ENCODE measurements around the gene PSMD11. TPM values are rescaled to one million over a fixed set of nuclear protein-coding genes. Genes with fewer than 3 reads are reported as not detected.
"Not testable (repeated sequence)": the region's sequence is repeated elsewhere in the genome, so short reads cannot be mapped to it uniquely, and the experiment has no call there.

The PSMD11 gene
- 71.6 and 73.5 TPM in 2 replicates for polyA plus RNA-seq (2011; rRNA removed)
- polyA minus RNA-seq (2011; rRNA and poly(A)+ RNA removed): 42.8 and 59.3 TPM in 2 replicates

DNA sequence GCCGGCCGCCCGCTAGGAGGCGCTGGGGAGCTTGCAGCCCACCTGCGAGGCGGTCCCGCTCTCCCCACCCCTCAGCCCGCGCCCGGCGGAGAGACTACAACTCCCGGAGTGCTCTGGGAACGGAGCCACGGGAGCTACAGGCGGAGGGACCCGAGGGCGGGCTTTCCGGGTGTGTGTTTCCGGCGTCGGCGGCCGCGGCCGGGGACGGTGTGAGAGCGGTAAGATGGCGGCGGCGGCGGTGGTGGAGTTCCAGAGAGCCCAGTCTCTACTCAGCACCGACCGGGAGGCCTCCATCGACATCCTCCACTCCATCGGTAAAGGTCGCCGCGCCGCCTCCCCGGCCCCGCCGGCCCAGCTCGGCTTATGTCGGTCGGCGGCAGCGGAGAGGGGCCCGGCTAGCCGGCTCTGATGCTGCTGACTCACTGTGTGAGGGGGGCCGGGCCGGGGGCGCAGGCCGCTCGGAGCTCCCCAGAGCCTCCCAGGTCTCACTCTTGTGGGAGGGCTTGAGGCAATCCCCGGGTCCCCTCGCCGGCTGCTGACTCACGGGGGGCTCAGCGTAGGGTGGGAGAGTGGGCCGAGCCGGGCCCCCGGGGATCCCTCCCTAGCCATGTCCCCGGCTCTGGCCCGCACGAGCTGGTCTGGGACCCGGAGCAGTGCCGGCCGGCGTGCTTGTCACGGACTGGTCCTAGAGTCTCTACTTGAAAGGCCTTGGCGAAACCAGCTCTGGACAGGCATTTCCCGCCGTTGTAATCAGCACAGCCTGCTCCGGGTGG, at the start of gene PSMD11:
Gene PSMD11 (plus strand): TSS at position 210 of the 773 bp plus-strand sequence. CDS start 14 bp downstream, at position 224.
- Histone ChIP-seq H3K36me3 (ENCODE audit: control insufficient read depth, insufficient read depth, low read length) (peaks cover 3% of the 10 kb centered on the region), H3K27me3 (ENCODE audit: control insufficient read depth, insufficient read depth, low read length) (no peaks in the 10 kb centered on the region), H3K4me3 (ENCODE audit: low read depth, low read length) (peak within 1 kb of the TSS; percentile 97)
- CTCF ChIA-PET: interaction anchor here (0.5 to 4.3 kb wide), 24 partner anchors 8 to 508 kb away, joined by 3 to 43 read pairs (median 4); no protein-coding TSS in a partner anchor
- TF ChIP-seq, protein P1, sequence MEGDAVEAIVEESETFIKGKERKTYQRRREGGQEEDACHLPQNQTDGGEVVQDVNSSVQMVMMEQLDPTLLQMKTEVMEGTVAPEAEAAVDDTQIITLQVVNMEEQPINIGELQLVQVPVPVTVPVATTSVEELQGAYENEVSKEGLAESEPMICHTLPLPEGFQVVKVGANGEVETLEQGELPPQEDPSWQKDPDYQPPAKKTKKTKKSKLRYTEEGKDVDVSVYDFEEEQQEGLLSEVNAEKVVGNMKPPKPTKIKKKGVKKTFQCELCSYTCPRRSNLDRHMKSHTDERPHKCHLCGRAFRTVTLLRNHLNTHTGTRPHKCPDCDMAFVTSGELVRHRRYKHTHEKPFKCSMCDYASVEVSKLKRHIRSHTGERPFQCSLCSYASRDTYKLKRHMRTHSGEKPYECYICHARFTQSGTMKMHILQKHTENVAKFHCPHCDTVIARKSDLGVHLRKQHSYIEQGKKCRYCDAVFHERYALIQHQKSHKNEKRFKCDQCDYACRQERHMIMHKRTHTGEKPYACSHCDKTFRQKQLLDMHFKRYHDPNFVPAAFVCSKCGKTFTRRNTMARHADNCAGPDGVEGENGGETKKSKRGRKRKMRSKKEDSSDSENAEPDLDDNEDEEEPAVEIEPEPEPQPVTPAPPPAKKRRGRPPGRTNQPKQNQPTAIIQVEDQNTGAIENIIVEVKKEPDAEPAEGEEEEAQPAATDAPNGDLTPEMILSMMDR (IDR thresholded peaks at IDR 0.05; ENCODE audit: insufficient read depth, low read depth, low read length): peak; percentile 98
- DNase-seq (ENCODE audit: low read depth): peak; percentile 70
- POLR2A ChIA-PET: no interaction called here

DNA sequence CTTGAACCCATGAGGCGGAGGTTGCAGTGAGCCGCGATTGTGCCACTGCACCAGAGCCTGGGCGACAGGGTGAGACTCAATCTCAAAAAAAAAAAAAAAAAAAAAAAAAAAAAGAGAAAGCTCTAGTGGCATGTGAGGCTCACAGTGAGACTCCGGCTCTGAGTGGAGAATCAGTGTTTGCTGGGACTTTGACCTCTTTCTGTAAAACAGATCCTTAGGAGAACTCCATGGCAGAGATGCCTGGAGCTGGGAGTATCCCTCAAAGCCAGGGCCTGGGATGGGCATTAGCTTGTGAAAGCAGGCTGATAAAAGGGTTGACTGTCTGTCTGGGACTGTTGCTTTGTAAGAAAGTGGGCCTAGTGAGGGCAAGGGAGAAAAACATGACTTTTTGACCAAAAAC, 48.0 kb upstream of the PSMD11 start:
- H3K27me3 ChIP-seq (ENCODE audit: control insufficient read depth, insufficient read depth, low read length): no peaks in the 10 kb centered on the region
- DNase-seq (ENCODE audit: low read depth): no peak
- ChIA-PET POLR2A (no interaction called here), CTCF (no interaction called here)
- H3K36me3 ChIP-seq (ENCODE audit: control insufficient read depth, insufficient read depth, low read length): no peaks in the 10 kb centered on the region
- no peak overlapping the region for H3K4me3 ChIP-seq (ENCODE audit: low read depth, low read length)
- TF ChIP-seq, protein P1 (IDR thresholded peaks at IDR 0.05; ENCODE audit: insufficient read depth, low read depth, low read length): no peak

DNA sequence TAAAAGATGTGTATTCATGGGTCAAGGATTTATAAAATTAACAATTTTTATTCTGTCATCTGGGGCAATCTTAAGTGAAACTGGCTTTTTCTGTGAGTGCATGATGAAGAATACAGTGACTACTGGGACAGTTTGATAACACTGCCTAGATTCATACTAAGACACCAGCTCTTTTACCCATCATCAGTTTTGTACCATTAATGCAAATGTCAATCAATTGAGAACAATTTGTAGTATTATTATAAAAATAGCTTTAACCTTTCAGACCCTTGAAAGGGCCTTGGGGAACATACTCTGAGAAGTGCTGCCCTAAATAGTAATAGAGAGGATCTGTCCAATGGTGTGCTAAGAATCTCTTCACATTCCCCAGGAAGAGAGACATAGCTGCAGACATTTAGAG, 45.4 kb upstream of the PSMD11 start:
- ChIA-PET CTCF (interaction anchor here (0.7 to 1.5 kb wide), 3 partner anchors 11 to 197 kb away, joined by 3 read pairs; partner anchors contain the start of gene PSMD11), POLR2A (no interaction called here)
- TF ChIP-seq, protein P1 (IDR thresholded peaks at IDR 0.05; ENCODE audit: insufficient read depth, low read depth, low read length): no peak

DNA sequence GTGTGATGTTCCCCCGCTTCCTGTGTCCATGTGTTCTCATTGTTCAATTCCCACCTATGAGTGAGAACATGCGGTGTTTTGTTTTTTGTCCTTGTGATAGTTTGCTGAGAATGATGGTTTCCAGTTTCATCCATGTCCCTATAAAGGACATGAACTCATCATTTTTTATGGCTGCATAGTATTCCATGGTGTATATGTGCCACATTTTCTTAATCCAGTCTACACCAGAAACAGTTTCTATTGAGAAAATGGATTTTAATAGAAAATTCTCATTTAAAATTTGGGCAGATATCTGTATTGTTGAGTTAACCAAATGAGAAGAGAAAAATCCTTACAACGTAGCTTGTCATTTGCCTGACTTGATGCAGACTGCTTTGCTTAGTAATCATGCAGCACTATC, 34.2 kb upstream of the PSMD11 start:
- POLR2A ChIA-PET: not testable (repeated sequence)

More for the DNA sequence above, 45.4 kb upstream of the PSMD11 start:
- no peaks in the 10 kb centered on the region for H3K27me3 ChIP-seq (ENCODE audit: control insufficient read depth, insufficient read depth, low read length)
- DNase-seq (ENCODE audit: low read depth): no peak
- no peaks in the 10 kb centered on the region for H3K36me3 ChIP-seq (ENCODE audit: control insufficient read depth, insufficient read depth, low read length)
- no peak overlapping the region for H3K4me3 ChIP-seq (ENCODE audit: low read depth, low read length)

DNA sequence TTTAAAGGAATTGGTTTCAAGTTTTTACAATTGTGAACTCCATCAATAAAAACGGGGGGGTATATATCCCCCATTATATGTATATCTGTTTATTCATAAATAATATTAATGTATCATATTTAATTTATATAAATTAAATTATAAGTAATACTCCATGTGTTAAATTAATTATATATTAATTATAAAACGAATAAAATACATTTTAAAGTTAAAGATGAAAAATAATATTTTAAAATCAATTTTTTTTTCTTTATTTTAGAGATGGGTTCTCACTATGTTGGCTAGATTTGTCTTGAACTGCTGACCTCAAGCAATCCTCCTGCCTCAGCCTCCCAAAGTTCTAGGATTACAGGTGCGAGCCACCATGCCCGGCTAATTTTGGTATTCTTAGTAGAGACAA, 17.4 kb upstream of the PSMD11 start:
- Histone ChIP-seq H3K4me3 (ENCODE audit: low read depth, low read length) (no peak overlapping the region), H3K36me3 (ENCODE audit: control insufficient read depth, insufficient read depth, low read length) (no peaks in the 10 kb centered on the region), H3K27me3 (ENCODE audit: control insufficient read depth, insufficient read depth, low read length) (no peaks in the 10 kb centered on the region)
- ChIA-PET POLR2A (no interaction called here), CTCF (no interaction called here)
- DNase-seq (ENCODE audit: low read depth): no peak
- TF ChIP-seq, protein P1 (IDR thresholded peaks at IDR 0.05; ENCODE audit: insufficient read depth, low read depth, low read length): no peak

More for the DNA sequence above, 34.2 kb upstream of the PSMD11 start:
- DNase-seq (ENCODE audit: low read depth); H3K36me3 ChIP-seq (ENCODE audit: control insufficient read depth, insufficient read depth, low read length); H3K4me3 ChIP-seq (ENCODE audit: low read depth, low read length); H3K27me3 ChIP-seq (ENCODE audit: control insufficient read depth, insufficient read depth, low read length); CTCF ChIA-PET: not testable (repeated sequence)
